Measurements from ENCODE around the gene DRAP1. TPM values are rescaled to one million over a fixed set of nuclear protein-coding genes. Genes with fewer than 3 reads are reported as not detected.

Gene DRAP1
- total and polyA plus RNA-seq, 9 of the 15 experiments (the other 6 are each of a cell fraction or from before 2014, with no cell fraction given) = 9.6 to 200 (median 92.9) TPM

DNA sequence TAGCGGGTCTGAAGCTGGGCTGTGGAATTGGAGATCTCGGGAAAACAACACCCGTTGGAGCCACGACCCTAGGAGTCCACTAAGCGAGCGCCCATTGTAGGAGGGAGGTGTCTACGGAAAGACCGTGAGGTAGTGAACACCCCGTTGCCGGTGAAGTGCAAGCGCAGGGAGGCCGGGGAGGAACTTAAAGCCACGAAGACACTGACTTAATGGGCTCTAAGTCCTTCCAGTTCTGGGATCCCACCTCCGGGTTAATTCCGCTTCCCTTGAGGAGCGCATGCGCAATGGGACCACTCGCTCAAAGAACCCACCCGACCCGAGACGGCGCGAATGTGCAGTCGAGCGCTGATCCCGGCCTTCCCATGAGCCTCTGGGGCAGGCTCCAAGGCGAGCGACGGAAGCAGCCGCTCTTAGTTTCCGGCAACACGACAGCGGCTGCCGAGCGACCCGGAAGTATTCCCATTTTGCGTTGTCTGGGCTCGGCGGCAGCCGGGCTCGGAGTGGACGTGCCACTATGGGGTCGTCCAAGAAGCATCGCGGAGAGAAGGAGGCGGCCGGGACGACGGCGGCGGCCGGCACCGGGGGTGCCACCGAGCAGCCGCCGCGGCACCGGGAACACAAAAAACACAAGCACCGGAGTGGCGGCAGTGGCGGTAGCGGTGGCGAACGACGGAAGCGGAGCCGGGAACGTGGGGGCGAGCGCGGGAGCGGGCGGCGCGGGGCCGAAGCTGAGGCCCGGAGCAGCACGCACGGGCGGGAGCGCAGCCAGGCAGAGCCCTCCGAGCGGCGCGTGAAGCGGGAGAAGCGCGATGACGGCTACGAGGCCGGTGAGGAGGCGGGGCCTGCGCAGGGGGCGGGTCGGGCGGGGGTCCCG is 42.3 kb downstream of the DRAP1 start, which contains the start of gene SART1 (continued):
- TF ChIP-seq CTCF (IDR thresholded peaks at IDR 0.05 in 2 of 3, conservative IDR thresholded peaks at IDR 0.05 in 1 of 3; ENCODE audit: insufficient read depth in 2 of 3, low read depth in 1 of 3, low read length in 3 of 3) (no peak), HDAC2 (IDR thresholded peaks at IDR 0.05) (peak; percentile 20; the same call in 1 of the 2 replicates), MAFG (tag; conservative IDR thresholded peaks at IDR 0.05) (no peak), POLR2A (conservative IDR thresholded peaks at IDR 0.05) (peak; percentile 96), RB1 (IDR thresholded peaks at IDR 0.05; ENCODE audit: low read depth) (peak; percentile 73; the same call in 1 of the 2 replicates), MEIS2 (IDR thresholded peaks at IDR 0.05; ENCODE audit: partially characterized antibody) (peak; percentile 91), KDM4B (IDR thresholded peaks at IDR 0.05; ENCODE audit: borderline replicate concordance in 2 of 2, low read depth in 1 of 2) (peak in 1 of 2 experiments; percentile 93; a peak in 1 of 4 replicates), C11orf30 (IDR thresholded peaks at IDR 0.05; ENCODE audit: low read depth) (peak; percentile 96), IRF9 (tag; IDR thresholded peaks at IDR 0.05) (no peak), POLR2H (tag; IDR thresholded peaks at IDR 0.05; ENCODE audit: low read depth) (peak; percentile 93), ZSCAN32 (CRISPR knock-in tag; IDR thresholded peaks at IDR 0.05) (0 out of 2 replicates have a peak, but pooled peaks have one; percentile 41), FOXK2 (conservative IDR thresholded peaks at IDR 0.05 in 1 of 2, IDR thresholded peaks at IDR 0.05 in 1 of 2; ENCODE audit: low read depth in 2 of 2) (peak; percentile 99 to 100), DMBX1 (CRISPR knock-in tag; IDR thresholded peaks at IDR 0.05; ENCODE audit: borderline replicate concordance) (peak; percentile 40; the same call in 1 of the 2 replicates), FOXJ3 (CRISPR knock-in tag; IDR thresholded peaks at IDR 0.05) (no peak), MTA3 (IDR thresholded peaks at IDR 0.05; ENCODE audit: borderline replicate concordance) (peak; percentile 84), ZNF197 (CRISPR knock-in tag; IDR thresholded peaks at IDR 0.05; ENCODE audit: low read depth) (0 out of 2 replicates have a peak, but pooled peaks have one; percentile 44)
- TF ChIP-seq, protein P1, sequence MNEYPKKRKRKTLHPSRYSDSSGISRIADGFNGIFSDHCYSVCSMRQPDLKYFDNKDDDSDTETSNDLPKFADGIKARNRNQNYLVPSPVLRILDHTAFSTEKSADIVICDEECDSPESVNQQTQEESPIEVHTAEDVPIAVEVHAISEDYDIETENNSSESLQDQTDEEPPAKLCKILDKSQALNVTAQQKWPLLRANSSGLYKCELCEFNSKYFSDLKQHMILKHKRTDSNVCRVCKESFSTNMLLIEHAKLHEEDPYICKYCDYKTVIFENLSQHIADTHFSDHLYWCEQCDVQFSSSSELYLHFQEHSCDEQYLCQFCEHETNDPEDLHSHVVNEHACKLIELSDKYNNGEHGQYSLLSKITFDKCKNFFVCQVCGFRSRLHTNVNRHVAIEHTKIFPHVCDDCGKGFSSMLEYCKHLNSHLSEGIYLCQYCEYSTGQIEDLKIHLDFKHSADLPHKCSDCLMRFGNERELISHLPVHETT (CRISPR knock-in tag; conservative IDR thresholded peaks at IDR 0.05 in 1 of 2, IDR thresholded peaks at IDR 0.05 in 1 of 2) = peak in 1 of 2 experiments; percentile 97; a peak in 2 of 4 replicates
- TF ChIP-seq, protein P2, sequence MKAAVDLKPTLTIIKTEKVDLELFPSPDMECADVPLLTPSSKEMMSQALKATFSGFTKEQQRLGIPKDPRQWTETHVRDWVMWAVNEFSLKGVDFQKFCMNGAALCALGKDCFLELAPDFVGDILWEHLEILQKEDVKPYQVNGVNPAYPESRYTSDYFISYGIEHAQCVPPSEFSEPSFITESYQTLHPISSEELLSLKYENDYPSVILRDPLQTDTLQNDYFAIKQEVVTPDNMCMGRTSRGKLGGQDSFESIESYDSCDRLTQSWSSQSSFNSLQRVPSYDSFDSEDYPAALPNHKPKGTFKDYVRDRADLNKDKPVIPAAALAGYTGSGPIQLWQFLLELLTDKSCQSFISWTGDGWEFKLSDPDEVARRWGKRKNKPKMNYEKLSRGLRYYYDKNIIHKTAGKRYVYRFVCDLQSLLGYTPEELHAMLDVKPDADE (conservative IDR thresholded peaks at IDR 0.05; ENCODE audit: control insufficient read depth, low read depth, low read length) = peak; percentile 83
- TF ChIP-seq, protein P3, sequence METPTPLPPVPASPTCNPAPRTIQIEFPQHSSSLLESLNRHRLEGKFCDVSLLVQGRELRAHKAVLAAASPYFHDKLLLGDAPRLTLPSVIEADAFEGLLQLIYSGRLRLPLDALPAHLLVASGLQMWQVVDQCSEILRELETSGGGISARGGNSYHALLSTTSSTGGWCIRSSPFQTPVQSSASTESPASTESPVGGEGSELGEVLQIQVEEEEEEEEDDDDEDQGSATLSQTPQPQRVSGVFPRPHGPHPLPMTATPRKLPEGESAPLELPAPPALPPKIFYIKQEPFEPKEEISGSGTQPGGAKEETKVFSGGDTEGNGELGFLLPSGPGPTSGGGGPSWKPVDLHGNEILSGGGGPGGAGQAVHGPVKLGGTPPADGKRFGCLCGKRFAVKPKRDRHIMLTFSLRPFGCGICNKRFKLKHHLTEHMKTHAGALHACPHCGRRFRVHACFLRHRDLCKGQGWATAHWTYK (CRISPR knock-in tag; IDR thresholded peaks at IDR 0.05) = peak; percentile 69; the same call in 1 of the 2 replicates
